ENCODE measurements around the gene PLEKHA7. TPM values are rescaled to one million over a fixed set of nuclear protein-coding genes. Genes with fewer than 3 reads are reported as not detected.

PLEKHA7 gene
- total and polyA plus RNA-seq, 2 of the 13 experiments (the other 11 are each of a cell fraction or from before 2014, with no cell fraction given) = 17.5 to 18.7 TPM

DNA sequence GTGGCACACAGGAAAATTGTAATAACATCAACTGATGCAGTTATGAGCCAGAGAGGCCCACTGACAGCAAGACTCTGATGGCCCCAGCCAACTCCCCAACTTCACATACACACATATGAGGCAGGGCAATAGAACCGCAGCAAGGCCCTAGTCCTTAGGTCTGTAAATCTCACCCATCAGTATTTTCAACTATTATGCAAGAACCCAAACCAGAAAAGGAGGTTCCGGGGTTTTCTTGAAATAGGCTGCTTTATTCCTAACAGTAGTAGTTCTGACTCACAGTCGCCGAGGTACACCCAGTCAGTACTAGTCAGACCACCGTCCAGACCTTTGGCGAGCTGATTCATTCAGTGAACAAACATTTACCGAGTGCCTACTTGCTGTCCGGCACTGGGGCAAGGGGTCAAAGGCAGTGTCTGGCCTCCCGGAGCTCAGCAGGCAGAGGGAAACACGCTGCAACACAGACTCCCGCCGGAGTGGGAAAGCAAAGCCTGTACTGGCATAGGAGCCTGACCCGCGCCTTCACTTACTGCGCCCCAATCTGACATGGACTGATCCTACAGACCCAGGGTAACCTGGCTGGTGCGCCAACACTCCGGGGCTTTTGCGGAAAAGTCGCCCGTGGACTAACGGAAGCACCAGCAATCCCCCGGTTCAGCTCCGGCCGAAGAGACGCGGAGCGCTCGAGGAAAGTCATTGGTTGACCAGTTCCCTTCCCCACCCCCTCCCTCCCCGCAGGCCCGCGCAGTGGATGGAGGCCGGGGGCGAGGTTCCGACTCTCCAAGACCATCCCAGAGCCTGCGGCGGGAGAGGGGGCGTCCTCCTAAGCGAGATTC lies 1.3 kb downstream of the PLEKHA7 start (continued):
- TF ChIP-seq, protein P1, sequence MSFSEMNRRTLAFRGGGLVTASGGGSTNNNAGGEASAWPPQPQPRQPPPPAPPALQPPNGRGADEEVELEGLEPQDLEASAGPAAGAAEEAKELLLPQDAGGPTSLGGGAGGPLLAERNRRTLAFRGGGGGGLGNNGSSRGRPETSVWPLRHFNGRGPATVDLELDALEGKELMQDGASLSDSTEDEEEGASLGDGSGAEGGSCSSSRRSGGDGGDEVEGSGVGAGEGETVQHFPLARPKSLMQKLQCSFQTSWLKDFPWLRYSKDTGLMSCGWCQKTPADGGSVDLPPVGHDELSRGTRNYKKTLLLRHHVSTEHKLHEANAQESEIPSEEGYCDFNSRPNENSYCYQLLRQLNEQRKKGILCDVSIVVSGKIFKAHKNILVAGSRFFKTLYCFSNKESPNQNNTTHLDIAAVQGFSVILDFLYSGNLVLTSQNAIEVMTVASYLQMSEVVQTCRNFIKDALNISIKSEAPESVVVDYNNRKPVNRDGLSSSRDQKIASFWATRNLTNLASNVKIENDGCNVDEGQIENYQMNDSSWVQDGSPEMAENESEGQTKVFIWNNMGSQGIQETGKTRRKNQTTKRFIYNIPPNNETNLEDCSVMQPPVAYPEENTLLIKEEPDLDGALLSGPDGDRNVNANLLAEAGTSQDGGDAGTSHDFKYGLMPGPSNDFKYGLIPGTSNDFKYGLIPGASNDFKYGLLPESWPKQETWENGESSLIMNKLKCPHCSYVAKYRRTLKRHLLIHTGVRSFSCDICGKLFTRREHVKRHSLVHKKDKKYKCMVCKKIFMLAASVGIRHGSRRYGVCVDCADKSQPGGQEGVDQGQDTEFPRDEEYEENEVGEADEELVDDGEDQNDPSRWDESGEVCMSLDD (CRISPR knock-in tag; IDR thresholded peaks at IDR 0.05; ENCODE audit: borderline replicate concordance) = peak; percentile 55; the same call in 1 of the 2 replicates
- TF ChIP-seq RERE (CRISPR knock-in tag; IDR thresholded peaks at IDR 0.05; ENCODE audit: low read depth) (peak; percentile 70), SNAPC2 (CRISPR knock-in tag; IDR thresholded peaks at IDR 0.05) (no peak), AKNA (CRISPR knock-in tag; IDR thresholded peaks at IDR 0.05; ENCODE audit: borderline replicate concordance) (no peak), ZNF274 (CRISPR knock-in tag; IDR thresholded peaks at IDR 0.05) (no peak; the same call in 1 of the 2 replicates), SNRNP70 (IDR thresholded peaks at IDR 0.05; ENCODE audit: low read depth, low read length) (no peak)
- TF ChIP-seq, protein P2, sequence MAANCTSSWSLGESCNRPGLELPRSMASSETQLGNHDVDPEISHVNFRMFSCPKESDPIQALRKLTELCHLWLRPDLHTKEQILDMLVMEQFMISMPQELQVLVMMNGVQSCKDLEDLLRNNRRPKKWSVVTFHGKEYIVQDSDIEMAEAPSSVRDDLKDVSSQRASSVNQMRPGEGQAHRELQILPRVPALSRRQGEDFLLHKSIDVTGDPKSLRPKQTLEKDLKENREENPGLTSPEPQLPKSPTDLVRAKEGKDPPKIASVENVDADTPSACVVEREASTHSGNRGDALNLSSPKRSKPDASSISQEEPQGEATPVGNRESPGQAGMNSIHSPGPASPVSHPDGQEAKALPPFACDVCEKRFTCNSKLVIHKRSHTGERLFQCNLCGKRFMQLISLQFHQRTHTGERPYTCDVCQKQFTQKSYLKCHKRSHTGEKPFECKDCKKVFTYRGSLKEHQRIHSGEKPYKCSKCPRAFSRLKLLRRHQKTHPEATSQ (CRISPR knock-in tag; IDR thresholded peaks at IDR 0.05; ENCODE audit: borderline replicate concordance) = no peak
- TF ChIP-seq, protein P3, sequence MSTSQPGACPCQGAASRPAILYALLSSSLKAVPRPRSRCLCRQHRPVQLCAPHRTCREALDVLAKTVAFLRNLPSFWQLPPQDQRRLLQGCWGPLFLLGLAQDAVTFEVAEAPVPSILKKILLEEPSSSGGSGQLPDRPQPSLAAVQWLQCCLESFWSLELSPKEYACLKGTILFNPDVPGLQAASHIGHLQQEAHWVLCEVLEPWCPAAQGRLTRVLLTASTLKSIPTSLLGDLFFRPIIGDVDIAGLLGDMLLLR (CRISPR knock-in tag; IDR thresholded peaks at IDR 0.05) = peak; percentile 39; the same call in 1 of the 2 replicates
- TF ChIP-seq, protein P4, sequence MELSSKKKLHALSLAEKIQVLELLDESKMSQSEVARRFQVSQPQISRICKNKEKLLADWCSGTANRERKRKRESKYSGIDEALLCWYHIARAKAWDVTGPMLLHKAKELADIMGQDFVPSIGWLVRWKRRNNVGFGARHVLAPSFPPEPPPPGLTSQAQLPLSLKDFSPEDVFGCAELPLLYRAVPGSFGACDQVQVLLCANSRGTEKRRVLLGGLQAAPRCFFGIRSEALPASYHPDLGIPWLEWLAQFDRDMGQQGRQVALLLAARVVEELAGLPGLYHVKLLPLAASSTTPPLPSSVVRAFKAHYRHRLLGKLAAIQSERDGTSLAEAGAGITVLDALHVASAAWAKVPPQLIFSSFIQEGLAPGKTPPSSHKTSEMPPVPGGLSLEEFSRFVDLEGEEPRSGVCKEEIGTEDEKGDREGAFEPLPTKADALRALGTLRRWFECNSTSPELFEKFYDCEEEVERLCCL (CRISPR knock-in tag; IDR thresholded peaks at IDR 0.05; ENCODE audit: borderline replicate concordance) = no peak
